GM06990 (cell line): ENCODE results near the gene TRAPPC1.

Source experiments
- DNase-seq: peaks from one replicate; pipeline ENCODE4 v3.0.0-alpha.2; 2011; ENCODE audit not compliant: insufficient read length; ENCODE audit errors: extremely low read depth
- H3K27me3 ChIP-seq: replicated peaks from 2 replicates; pipeline ENCODE4 v1.6.0; 2011; ENCODE audit warnings: low read length; ENCODE audit not compliant: control insufficient read depth, insufficient read depth
- H3K36me3 ChIP-seq: 2 replicates; pipeline ENCODE4 v1.5.1; 2011; ENCODE audit warnings: low read length; ENCODE audit not compliant: control insufficient read depth, insufficient read depth
- H3K4me3 ChIP-seq: replicated peaks from 2 replicates; pipeline ENCODE4 v1.5.1; 2011; ENCODE audit warnings: low read depth, mild to moderate bottlenecking, control low read depth, low read length
- CTCF ChIP-seq: IDR thresholded peaks from 2 replicates; pipeline ENCODE4 v1.5.1; 2011; ENCODE audit warnings: low read length, control low read depth, mild to moderate bottlenecking, inconsistent platforms; ENCODE audit not compliant: insufficient read depth, poor library complexity, severe bottlenecking

TRAPPC1 gene

GRCh38 chr17:7883781-7884386 lies 47.9 kb downstream of the TRAPPC1 start:
- DNase-seq = no peak
- Histone ChIP-seq H3K27me3 (no peaks in the 10 kb centered on the region), H3K4me3 (peak overlapping the region; percentile 95), H3K36me3 (peaks cover 7% of the 10 kb centered on the region)
- no peak for TF ChIP-seq CTCF

- no peak for TF ChIP-seq CTCF
- Histone ChIP-seq H3K27me3 (no peaks in the 10 kb centered on the region), H3K4me3 (no peak overlapping the region), H3K36me3 (peaks cover 7% of the 10 kb centered on the region)
- no peak for DNase-seq
Measured at GRCh38 chr17:7882629-7883028, 49.1 kb downstream of the TRAPPC1 start.

GRCh38 chr17:7882068-7882467 lies 49.7 kb downstream of the TRAPPC1 start:
- Histone ChIP-seq H3K4me3 (no peak overlapping the region), H3K36me3 (peaks cover 7% of the 10 kb centered on the region), H3K27me3 (no peaks in the 10 kb centered on the region)
- no peak for DNase-seq
- no peak for TF ChIP-seq CTCF

GRCh38 chr17:7881276-7882054 lies 50.3 kb downstream of the TRAPPC1 start:
- H3K4me3 ChIP-seq = no peak overlapping the region
- peaks cover 7% of the 10 kb centered on the region for H3K36me3 ChIP-seq
- no peak for TF ChIP-seq CTCF
- H3K27me3 ChIP-seq = no peaks in the 10 kb centered on the region
- DNase-seq = no peak
